HL-60 (cell line): Measurements from ENCODE around the gene SMIM14.

ENCODE experiments used
- DNase-seq, 2 experiments: peaks; one replicate each; pipeline ENCODE4 v3.0.0-alpha.2; 2010 to 2020; ENCODE audit warnings: low read depth in 1 of 2, low spot score in 1 of 2
- H3K27ac ChIP-seq: fragments of 250-450 bp; sonication (Bioruptor Pico); replicated peaks from 2 replicates; pipeline ENCODE4 v1.5.1; 2020; ENCODE audit warnings: mild to moderate bottlenecking, moderate library complexity
- H3K27me3 ChIP-seq: fragments of 250-450 bp; sonication (Bioruptor Pico); 2 replicates; pipeline ENCODE4 v1.5.1; 2021; ENCODE audit warnings: mild to moderate bottlenecking, moderate library complexity; ENCODE audit not compliant: insufficient read depth, poor library complexity, severe bottlenecking
- H3K4me3 ChIP-seq: replicated peaks from 2 replicates; pipeline ENCODE4 v1.5.1; 2011; ENCODE audit warnings: mild to moderate bottlenecking, control low read depth, low read length; ENCODE audit not compliant: insufficient read depth
- GABPA ChIP-seq: IDR thresholded peaks from 2 replicates; pipeline ENCODE4 v1.6.1; 2012; ENCODE audit warnings: low read depth
- POLR2AphosphoS5 ChIP-seq: IDR thresholded peaks from 2 replicates; pipeline ENCODE4 v1.6.1; 2012; ENCODE audit warnings: low read depth
- REST ChIP-seq: IDR thresholded peaks from 2 replicates; pipeline ENCODE4 v1.6.1; 2012; ENCODE audit warnings: low read depth; ENCODE audit not compliant: insufficient replicate concordance
- SPI1 ChIP-seq: IDR thresholded peaks from 2 replicates; pipeline ENCODE4 v1.6.1; 2012; ENCODE audit warnings: low read depth, mild to moderate bottlenecking, borderline replicate concordance
- TF ChIP-seq, protein P1 (sequence below): IDR thresholded peaks from one replicate; pipeline ENCODE4 v1.5.1; 2011; ENCODE audit warnings: low read length, control low read depth, inconsistent platforms; ENCODE audit not compliant: insufficient read depth

Gene SMIM14

DNA sequence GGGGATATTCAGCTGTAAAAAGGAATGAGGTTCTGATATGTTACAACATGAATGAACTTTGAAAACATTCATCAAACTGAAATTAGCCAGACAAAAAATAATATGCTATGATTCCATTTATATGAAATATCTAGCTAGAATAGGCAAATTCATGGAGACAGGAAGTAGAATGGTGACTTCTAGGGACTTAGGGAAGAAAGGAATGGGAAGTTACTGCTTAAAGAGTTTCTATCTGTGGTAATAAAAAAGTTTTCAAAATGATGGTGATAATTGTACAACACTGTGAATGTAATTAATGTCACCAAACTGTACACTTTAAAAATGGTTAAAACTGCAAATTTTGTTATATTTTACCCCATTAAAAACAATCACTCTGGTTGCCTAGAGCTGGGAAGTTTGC is 30.2 kb downstream of the SMIM14 start:
- Histone ChIP-seq H3K27me3 (no peaks in the 10 kb centered on the region), H3K4me3 (no peak overlapping the region), H3K27ac (no peak overlapping the region)
- no peak for DNase-seq
- TF ChIP-seq SPI1: no peak
- no peak for TF ChIP-seq POLR2AphosphoS5
- TF ChIP-seq, protein P1, sequence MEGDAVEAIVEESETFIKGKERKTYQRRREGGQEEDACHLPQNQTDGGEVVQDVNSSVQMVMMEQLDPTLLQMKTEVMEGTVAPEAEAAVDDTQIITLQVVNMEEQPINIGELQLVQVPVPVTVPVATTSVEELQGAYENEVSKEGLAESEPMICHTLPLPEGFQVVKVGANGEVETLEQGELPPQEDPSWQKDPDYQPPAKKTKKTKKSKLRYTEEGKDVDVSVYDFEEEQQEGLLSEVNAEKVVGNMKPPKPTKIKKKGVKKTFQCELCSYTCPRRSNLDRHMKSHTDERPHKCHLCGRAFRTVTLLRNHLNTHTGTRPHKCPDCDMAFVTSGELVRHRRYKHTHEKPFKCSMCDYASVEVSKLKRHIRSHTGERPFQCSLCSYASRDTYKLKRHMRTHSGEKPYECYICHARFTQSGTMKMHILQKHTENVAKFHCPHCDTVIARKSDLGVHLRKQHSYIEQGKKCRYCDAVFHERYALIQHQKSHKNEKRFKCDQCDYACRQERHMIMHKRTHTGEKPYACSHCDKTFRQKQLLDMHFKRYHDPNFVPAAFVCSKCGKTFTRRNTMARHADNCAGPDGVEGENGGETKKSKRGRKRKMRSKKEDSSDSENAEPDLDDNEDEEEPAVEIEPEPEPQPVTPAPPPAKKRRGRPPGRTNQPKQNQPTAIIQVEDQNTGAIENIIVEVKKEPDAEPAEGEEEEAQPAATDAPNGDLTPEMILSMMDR: no peak
- TF ChIP-seq GABPA: no peak
- no peak for TF ChIP-seq REST

DNA sequence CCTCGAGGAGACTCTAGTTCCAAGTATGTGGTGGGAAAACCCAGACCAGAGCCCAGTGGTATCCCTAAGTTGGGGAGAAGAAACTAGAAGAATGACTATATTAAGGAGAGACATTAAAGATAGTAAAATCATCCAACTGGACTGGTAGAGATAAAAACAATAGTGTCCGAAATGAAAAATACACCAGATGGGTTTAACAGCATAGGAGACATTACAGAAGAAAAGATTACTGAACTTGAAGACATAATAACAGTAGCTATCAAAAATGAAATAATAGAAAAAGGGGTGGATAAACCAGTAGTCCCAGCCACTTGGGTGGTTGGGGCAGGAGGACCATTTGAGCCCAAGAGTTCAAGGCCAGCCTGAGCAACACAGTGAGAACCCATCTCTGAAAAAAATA is 31.9 kb downstream of the SMIM14 start:
- no peak overlapping the region for H3K4me3 ChIP-seq
- DNase-seq: no peak
- no peak overlapping the region for H3K27ac ChIP-seq
- no peak for TF ChIP-seq GABPA
- no peak for TF ChIP-seq REST
- no peak for TF ChIP-seq POLR2AphosphoS5
- TF ChIP-seq, protein P1: no peak
- TF ChIP-seq SPI1: no peak
- H3K27me3 ChIP-seq: no peaks in the 10 kb centered on the region

DNA sequence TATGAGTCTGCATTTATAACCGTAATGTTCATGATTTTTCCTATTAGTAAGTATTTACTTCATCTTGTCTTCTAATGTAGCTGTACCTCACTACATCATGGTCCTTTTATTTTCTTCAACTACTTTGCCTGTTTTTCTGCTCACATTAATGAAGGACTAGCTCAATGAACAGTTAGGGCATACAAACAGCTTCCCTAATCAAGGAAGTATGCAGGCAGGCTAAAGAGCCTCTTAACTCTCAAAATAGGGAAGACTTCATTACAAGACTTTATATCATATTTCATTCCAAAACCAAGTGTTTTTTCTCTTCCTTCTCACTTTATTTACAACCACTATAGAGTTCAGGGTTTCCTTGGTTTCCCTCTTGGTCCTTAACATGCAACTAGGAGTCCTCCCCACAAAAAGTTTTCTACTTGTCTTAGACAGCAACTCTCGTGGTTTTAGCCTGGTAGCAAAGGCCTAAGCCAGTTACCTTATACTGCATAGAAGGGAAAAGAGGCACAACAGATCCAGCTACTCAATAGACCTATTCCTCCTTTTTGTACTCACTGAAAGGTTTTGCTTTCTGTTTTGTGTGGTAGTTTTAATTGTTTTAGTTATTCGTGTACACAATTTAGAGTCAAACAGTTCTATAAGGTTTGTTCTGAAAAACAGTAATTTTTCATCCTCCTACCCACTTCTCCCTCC is 40.8 kb downstream of the SMIM14 start:
- H3K27me3 ChIP-seq: no peaks in the 10 kb centered on the region
- no peak overlapping the region for H3K4me3 ChIP-seq
- H3K27ac ChIP-seq: peak overlapping the region; percentile 37
- TF ChIP-seq, protein P1: no peak
- TF ChIP-seq GABPA (no peak), REST (no peak), POLR2AphosphoS5 (no peak), SPI1 (no peak)
- no peak for DNase-seq
